Uterus (tissue), 2 donors: ENCODE results near the gene HEXIM1.

Source experiments
- CTCF ChIP-seq, 4 experiments: fragments of 200-600 bp in 2 of 4; fragments of 450-650 bp in 2 of 4; sonication (generic) in 2 of 4; IDR thresholded peaks; one replicate each; pipeline ENCODE4 v1.5.1; 2016 to 2019; ENCODE audit warnings: antibody characterized with exemption in 4 of 4, mild to moderate bottlenecking in 2 of 4, moderate library complexity in 1 of 4
- POLR2A ChIP-seq, 2 donors: fragments of 450-650 bp; IDR thresholded peaks; one replicate each; pipeline ENCODE4 v1.6.1; 2016; ENCODE audit warnings: antibody characterized with exemption in 2 of 2, mild to moderate bottlenecking in 1 of 2, moderate library complexity in 1 of 2

- TF ChIP-seq POLR2A (IDR thresholded peaks at IDR 0.05): no peak
- TF ChIP-seq CTCF (IDR thresholded peaks at IDR 0.05): no peak
Measured at GRCh38 chr17:45164734-45165269, 16.5 kb downstream of the HEXIM1 start.
